Measurements from ENCODE around the gene CTCFL.

GRCh38 chr20:57567471-57568079, 42.6 kb upstream of the CTCFL start:
- TF ChIP-seq EZH2 (IDR thresholded peaks at IDR 0.05; ENCODE audit: low read depth): no peak
- TF ChIP-seq, protein P1, sequence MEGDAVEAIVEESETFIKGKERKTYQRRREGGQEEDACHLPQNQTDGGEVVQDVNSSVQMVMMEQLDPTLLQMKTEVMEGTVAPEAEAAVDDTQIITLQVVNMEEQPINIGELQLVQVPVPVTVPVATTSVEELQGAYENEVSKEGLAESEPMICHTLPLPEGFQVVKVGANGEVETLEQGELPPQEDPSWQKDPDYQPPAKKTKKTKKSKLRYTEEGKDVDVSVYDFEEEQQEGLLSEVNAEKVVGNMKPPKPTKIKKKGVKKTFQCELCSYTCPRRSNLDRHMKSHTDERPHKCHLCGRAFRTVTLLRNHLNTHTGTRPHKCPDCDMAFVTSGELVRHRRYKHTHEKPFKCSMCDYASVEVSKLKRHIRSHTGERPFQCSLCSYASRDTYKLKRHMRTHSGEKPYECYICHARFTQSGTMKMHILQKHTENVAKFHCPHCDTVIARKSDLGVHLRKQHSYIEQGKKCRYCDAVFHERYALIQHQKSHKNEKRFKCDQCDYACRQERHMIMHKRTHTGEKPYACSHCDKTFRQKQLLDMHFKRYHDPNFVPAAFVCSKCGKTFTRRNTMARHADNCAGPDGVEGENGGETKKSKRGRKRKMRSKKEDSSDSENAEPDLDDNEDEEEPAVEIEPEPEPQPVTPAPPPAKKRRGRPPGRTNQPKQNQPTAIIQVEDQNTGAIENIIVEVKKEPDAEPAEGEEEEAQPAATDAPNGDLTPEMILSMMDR (conservative IDR thresholded peaks at IDR 0.05): no peak
